HEK293 (cell line): Measurements from ENCODE around the gene ZKSCAN4.

Experiments
- GLI2 ChIP-seq: fragments of 450-650 bp; formaldehyde crosslinking; IDR thresholded peaks from 2 replicates; pipeline ENCODE4; 2017; ENCODE audit warnings: missing biosample characterization, missing genetic modification characterization, low read depth, borderline replicate concordance
- IKZF3 ChIP-seq: fragments of 450-650 bp; IDR thresholded peaks from 2 replicates; pipeline ENCODE4 v1.5.0; 2018; ENCODE audit warnings: missing biosample characterization, mild to moderate bottlenecking, missing genetic modification characterization, moderate library complexity
- KLF8 ChIP-seq: fragments of 450-650 bp; formaldehyde crosslinking; IDR thresholded peaks from 2 replicates; pipeline ENCODE4 v1.5.1; 2016; ENCODE audit warnings: missing biosample characterization, missing genetic modification characterization
- PBX3 ChIP-seq: sonication (generic); formaldehyde crosslinking; IDR thresholded peaks from 2 replicates; pipeline ENCODE4 v1.8.1; 2022; ENCODE audit warnings: mild to moderate bottlenecking, moderate library complexity, missing genetic modification reagents
- PRDM1 ChIP-seq: fragments of 450-650 bp; formaldehyde crosslinking; IDR thresholded peaks from 2 replicates; pipeline ENCODE4; 2016; ENCODE audit warnings: missing biosample characterization, missing genetic modification characterization
- SCRT1 ChIP-seq: fragments of 450-650 bp; formaldehyde crosslinking; IDR thresholded peaks from 2 replicates; pipeline ENCODE4 v1.5.1; 2016; ENCODE audit warnings: missing biosample characterization, missing genetic modification characterization, borderline replicate concordance
- SP3 ChIP-seq: fragments of 450-650 bp; formaldehyde crosslinking; IDR thresholded peaks from 2 replicates; pipeline ENCODE4 v1.5.1; 2016; ENCODE audit warnings: missing biosample characterization, missing genetic modification characterization
- YY1 ChIP-seq: fragments of 450-650 bp; formaldehyde crosslinking; IDR thresholded peaks from 2 replicates; pipeline ENCODE4 v1.5.1; 2018; ENCODE audit warnings: missing biosample characterization, missing genetic modification characterization
- ZBTB26 ChIP-seq: fragments of 450-650 bp; formaldehyde crosslinking; optimal IDR thresholded peaks from 2 replicates; pipeline ENCODE3; 2016; ENCODE audit warnings: missing biosample characterization, mild to moderate bottlenecking, missing genetic modification characterization
- ZBTB44 ChIP-seq: fragments of 450-650 bp; IDR thresholded peaks from 2 replicates; pipeline ENCODE4 v1.5.1; 2018; ENCODE audit warnings: missing biosample characterization, mild to moderate bottlenecking, missing genetic modification characterization
- ZNF138 ChIP-seq: fragments of 450-650 bp; formaldehyde crosslinking; IDR thresholded peaks from 2 replicates; pipeline ENCODE4 v1.5.1; 2016; ENCODE audit warnings: missing biosample characterization, missing genetic modification characterization, borderline replicate concordance
- ZNF146 ChIP-seq: fragments of 450-650 bp; formaldehyde crosslinking; IDR thresholded peaks from 2 replicates; pipeline ENCODE4 v1.5.1; 2016; ENCODE audit warnings: missing biosample characterization, missing genetic modification characterization
- ZNF24 ChIP-seq: fragments of 450-650 bp; formaldehyde crosslinking; IDR thresholded peaks from 2 replicates; pipeline ENCODE4 v1.5.1; 2016; ENCODE audit warnings: missing biosample characterization, missing genetic modification characterization
- ZNF280C ChIP-seq: fragments of 450-650 bp; formaldehyde crosslinking; IDR thresholded peaks from 2 replicates; pipeline ENCODE4 v1.5.1; 2016; ENCODE audit warnings: missing biosample characterization, missing genetic modification characterization
- ZNF280D ChIP-seq: fragments of 450-650 bp; formaldehyde crosslinking; IDR thresholded peaks from 2 replicates; pipeline ENCODE4 v1.5.1; 2016; ENCODE audit warnings: missing biosample characterization, missing genetic modification characterization
- ZNF324 ChIP-seq: fragments of 450-650 bp; formaldehyde crosslinking; IDR thresholded peaks from 2 replicates; pipeline ENCODE4 v1.5.1; 2016; ENCODE audit warnings: missing biosample characterization, missing genetic modification characterization
- ZNF335 ChIP-seq: fragments of 450-650 bp; formaldehyde crosslinking; conservative IDR thresholded peaks from 2 replicates; pipeline ENCODE4 v1.5.1; 2016; ENCODE audit warnings: missing biosample characterization, missing genetic modification characterization
- ZNF341 ChIP-seq: fragments of 450-650 bp; formaldehyde crosslinking; IDR thresholded peaks from 2 replicates; pipeline ENCODE4; 2016; ENCODE audit warnings: low read depth, missing biosample characterization, missing genetic modification characterization
- ZNF426 ChIP-seq: fragments of 450-650 bp; formaldehyde crosslinking; IDR thresholded peaks from 2 replicates; pipeline ENCODE4 v1.5.1; 2017; ENCODE audit warnings: missing biosample characterization, missing genetic modification characterization, mild to moderate bottlenecking, inconsistent platforms, moderate library complexity
- ZNF510 ChIP-seq: fragments of 450-650 bp; formaldehyde crosslinking; IDR thresholded peaks from 2 replicates; pipeline ENCODE4 v1.5.1; 2018; ENCODE audit warnings: mild to moderate bottlenecking, missing genetic modification characterization, missing biosample characterization; ENCODE audit not compliant: insufficient replicate concordance
- ZNF544 ChIP-seq: fragments of 450-650 bp; formaldehyde crosslinking; IDR thresholded peaks from 2 replicates; pipeline ENCODE4 v1.5.0; 2017; ENCODE audit warnings: missing biosample characterization, missing genetic modification characterization
- ZNF555 ChIP-seq: fragments of 450-650 bp; formaldehyde crosslinking; conservative IDR thresholded peaks from 2 replicates; pipeline ENCODE4 v1.5.1; 2017; ENCODE audit warnings: missing biosample characterization, mild to moderate bottlenecking, missing genetic modification characterization, inconsistent platforms
- ZNF580 ChIP-seq: fragments of 450-650 bp; formaldehyde crosslinking; IDR thresholded peaks from 2 replicates; pipeline ENCODE4 v1.5.1; 2016; ENCODE audit warnings: missing biosample characterization, missing genetic modification characterization
- ZNF610 ChIP-seq: fragments of 450-650 bp; formaldehyde crosslinking; IDR thresholded peaks from 2 replicates; pipeline ENCODE4 v1.5.1; 2016; ENCODE audit warnings: missing biosample characterization, missing genetic modification characterization, borderline replicate concordance
- ZNF692 ChIP-seq: fragments of 450-650 bp; formaldehyde crosslinking; IDR thresholded peaks from 2 replicates; pipeline ENCODE4 v1.5.1; 2016; ENCODE audit warnings: missing biosample characterization, missing genetic modification characterization
- ZNF791 ChIP-seq: fragments of 450-650 bp; formaldehyde crosslinking; IDR thresholded peaks from 2 replicates; pipeline ENCODE4 v1.5.1; 2016; ENCODE audit warnings: missing biosample characterization, missing genetic modification characterization
- ZSCAN30 ChIP-seq: fragments of 450-650 bp; IDR thresholded peaks from 2 replicates; pipeline ENCODE4 v1.5.1; 2018; ENCODE audit warnings: missing biosample characterization, mild to moderate bottlenecking, missing genetic modification characterization, moderate library complexity
- ZXDB ChIP-seq: fragments of 450-650 bp; formaldehyde crosslinking; IDR thresholded peaks from 2 replicates; pipeline ENCODE4 v1.5.1; 2016; ENCODE audit warnings: missing biosample characterization, missing genetic modification characterization

The ZKSCAN4 gene

GRCh38 chr6:28266962-28267694 is 15.1 kb upstream of the ZKSCAN4 start, which contains the start of gene ZSCAN26 (continued):
- TF ChIP-seq PBX3 (CRISPR knock-in tag) (0 out of 2 replicates have a peak, but pooled peaks have one; percentile 30), ZNF692 (tag by site-specific recombination) (peak; percentile 82), KLF8 (tag by site-specific recombination) (peak; percentile 87), SP3 (tag by site-specific recombination) (peak; percentile 67; the same call in 1 of the 2 replicates), ZNF341 (tag by site-specific recombination) (peak; percentile 55; the same call in 1 of the 2 replicates), ZSCAN30 (tag by site-specific recombination) (peak; percentile 85), ZNF280D (tag by site-specific recombination) (no peak), ZNF146 (tag by site-specific recombination) (no peak), ZNF610 (tag by site-specific recombination) (0 out of 2 replicates have a peak, but pooled peaks have one; percentile 61), ZNF280C (tag by site-specific recombination) (no peak), SCRT1 (tag by site-specific recombination) (no peak), ZNF24 (tag by site-specific recombination) (peak; percentile 68; the same call in 1 of the 2 replicates), ZXDB (peak; percentile 89), IKZF3 (tag by site-specific recombination) (no peak), ZNF791 (tag by site-specific recombination) (no peak), ZNF324 (tag by site-specific recombination) (peak; percentile 77), ZNF544 (tag by site-specific recombination) (no peak), ZNF335 (peak; percentile 96), ZNF580 (tag by site-specific recombination) (peak; percentile 64; the same call in 1 of the 2 replicates), PRDM1 (tag by site-specific recombination) (no peak), YY1 (tag by site-specific recombination) (peak; percentile 73; the same call in 1 of the 2 replicates), ZNF138 (no peak), ZNF426 (tag by site-specific recombination) (no peak), ZBTB26 (tag by site-specific recombination) (peak; percentile 32), ZNF510 (tag by site-specific recombination) (no peak), ZBTB44 (tag by site-specific recombination) (no peak), GLI2 (no peak), ZNF555 (tag by site-specific recombination) (no peak)
